Body of pancreas (tissue), 4 donors: ENCODE data around the gene PLD6.

Source experiments
- CTCF ChIP-seq, 7 experiments: fragments of 450-650 bp in 4 of 7; fragments of 200-600 bp in 3 of 7; sonication (generic) in 3 of 7; IDR thresholded peaks; one replicate each; pipeline ENCODE4 v1.5.1; 2016 to 2019; ENCODE audit warnings: antibody characterized with exemption in 7 of 7
- POLR2A ChIP-seq, 3 donors: fragments of 450-650 bp; IDR thresholded peaks; one replicate each; pipeline ENCODE4 v1.6.1; 2016; ENCODE audit warnings: antibody characterized with exemption in 3 of 3, mild to moderate bottlenecking in 2 of 3

DNA sequence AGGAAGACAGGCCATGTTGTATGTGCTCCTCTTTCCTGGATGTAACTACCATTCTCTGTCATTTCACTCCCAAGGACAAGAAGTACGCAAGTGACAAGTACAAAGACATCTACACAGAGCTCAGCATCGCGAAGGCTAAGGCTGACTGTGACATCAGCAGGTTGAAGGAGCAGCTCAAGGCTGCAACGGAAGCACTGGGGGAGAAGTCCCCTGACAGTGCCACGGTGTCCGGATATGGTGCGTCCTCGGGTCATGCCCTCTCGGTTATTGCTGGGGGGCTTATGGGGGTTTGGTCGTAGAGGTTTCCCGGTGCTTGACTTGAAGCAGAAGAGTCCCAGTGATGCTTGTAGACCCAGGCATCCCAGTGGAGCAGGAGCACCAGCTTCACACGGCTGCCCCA, 29.0 kb downstream of the PLD6 start:
- TF ChIP-seq CTCF (IDR thresholded peaks at IDR 0.05) (no peak), POLR2A (IDR thresholded peaks at IDR 0.05) (no peak)
